ENCODE measurements around the gene ZNF182. TPM values are rescaled to one million over a fixed set of nuclear protein-coding genes. Genes with fewer than 3 reads are reported as not detected.

ZNF182 gene
- total and polyA plus RNA-seq, 2 donors = 3.5 to 11.3 TPM

GRCh38 chrX:47927212-47927611 lies 76.6 kb downstream of the ZNF182 start:
- H3K27ac ChIP-seq (ENCODE audit: low read depth) = no peak overlapping the region
- H3K4me3 ChIP-seq (ENCODE audit: low read depth, low read length) = no peak overlapping the region
- 98% methylated on average over 2 of the region's 2 CpGs for WGBS
- H3K36me3 ChIP-seq (ENCODE audit: insufficient read depth) = no peaks in the 10 kb centered on the region
- DNase-seq (ENCODE audit: extremely low spot score) = no peak
- no peaks in the 10 kb centered on the region for H3K4me1 ChIP-seq (ENCODE audit: insufficient read depth)

Other genes starting within 250 kb of the ZNF182 start
- gene ZNF81, start 167.1 kb downstream of the ZNF182 start, total RNA-seq = 14.4 TPM
- 2.0 TPM for gene ZNF81, start 167.1 kb downstream of the ZNF182 start, polyA plus RNA-seq
- gene SPACA5, start 3.0 kb upstream of the ZNF182 start, total RNA-seq = not detected
- gene SPACA5, start 3.0 kb upstream of the ZNF182 start, polyA plus RNA-seq = not detected
- 9.5 TPM for gene ZNF630, start 67.7 kb upstream of the ZNF182 start, total RNA-seq
- 3.2 TPM for gene ZNF630, start 67.7 kb upstream of the ZNF182 start, polyA plus RNA-seq
- gene SPACA5B, start 126.6 kb upstream of the ZNF182 start, total RNA-seq = not detected
- gene SPACA5B, start 126.6 kb upstream of the ZNF182 start, polyA plus RNA-seq = not detected
- not detected for gene SSX5, start 192.8 kb upstream of the ZNF182 start, total RNA-seq
- not detected for gene SSX5, start 192.8 kb upstream of the ZNF182 start, polyA plus RNA-seq